Peyer's patch (tissue), 4 donors: ENCODE data around the gene FAM174B.

Experiments
- CTCF ChIP-seq, 6 experiments: fragments of 450-650 bp in 4 of 6; fragments of 200-600 bp in 2 of 6; sonication (generic) in 1 of 6; IDR thresholded peaks; one replicate each; pipeline ENCODE4 v1.5.1; 2017 to 2019; ENCODE audit warnings: antibody characterized with exemption in 6 of 6, mild to moderate bottlenecking in 3 of 6, moderate library complexity in 1 of 6
- POLR2A ChIP-seq, 2 donors: fragments of 450-650 bp; IDR thresholded peaks; one replicate each; pipeline ENCODE4 v1.5.1; 2017; ENCODE audit warnings: antibody characterized with exemption in 2 of 2, mild to moderate bottlenecking in 2 of 2, moderate library complexity in 2 of 2

GRCh38 chr15:92595506-92596381 is 59.8 kb downstream of the FAM174B start:
- TF ChIP-seq CTCF (IDR thresholded peaks at IDR 0.05) (no peak), POLR2A (IDR thresholded peaks at IDR 0.05) (no peak)
